Colonic mucosa (tissue), 4 donors: ENCODE results near the gene MDH2. TPM values are rescaled to one million over a fixed set of nuclear protein-coding genes. Genes with fewer than 3 reads are reported as not detected.
"Not testable (repeated sequence)": the region's sequence is repeated elsewhere in the genome, so short reads cannot be mapped to it uniquely, and the experiment has no call there.

Experiments
- DNase-seq: peaks from one replicate; pipeline ENCODE4 v3.0.0-alpha.2; 2020
- H3K27ac ChIP-seq: fragments of 200-600 bp; one replicate; pipeline ENCODE4 v1.8.0; 2021
- H3K27me3 ChIP-seq: fragments of 200-600 bp; one replicate; pipeline ENCODE4 v1.8.0; 2021
- H3K36me3 ChIP-seq: fragments of 200-600 bp; one replicate; pipeline ENCODE4 v1.8.0; 2021
- H3K4me1 ChIP-seq: fragments of 200-600 bp; one replicate; pipeline ENCODE4 v1.8.0; 2021; ENCODE audit warnings: mild to moderate bottlenecking
- H3K4me3 ChIP-seq: fragments of 200-600 bp; one replicate; pipeline ENCODE4 v1.8.0; 2021
- H3K9ac ChIP-seq, 2 donors: one replicate each; pipeline ENCODE4 v1.7.0; 2013; ENCODE audit warnings: control low read depth in 2 of 2, low read depth in 2 of 2, low read length in 2 of 2
- H3K9me3 ChIP-seq: fragments of 200-600 bp; one replicate; pipeline ENCODE4 v1.8.0; 2021
- CTCF ChIP-seq: fragments of 200-600 bp; IDR thresholded peaks from one replicate; pipeline ENCODE4 v1.8.0; 2022; ENCODE audit warnings: antibody characterized with exemption, mild to moderate bottlenecking
- intact Hi-C: fragments of 100-400 bp; cut with DNase I; formaldehyde crosslinking; loops from one replicate; pipeline ENCODE4 v1.14.1; 2022
- total RNA-seq, 2 donors: library from RNA; stranded (reverse); fragmentation: NEBNext Ultra II Directional in 1 of 2; extraction: Animal tissue kit (Norgen Biotek cat#: 25700) in 1 of 2; gene quantifications; one replicate each; pipeline ENCODE4 v1.2.1, GENCODE V29; 2021
- donor health status: healthy.
- donor health status: DM: no; HTN: no; CAD: no.
- donor health status: DM: no; HTN: no; CAD: no.

Gene MDH2
- total RNA-seq, result 100 to 1,000 TPM; 306 to 337 TPM

- Histone ChIP-seq H3K4me3 (peak within 1 kb of the TSS; percentile 98), H3K9ac (peak within 1 kb of the TSS; percentile 91 to 100), H3K9me3 (no peaks in the 10 kb centered on the region), H3K4me1 (no peaks in the 10 kb centered on the region), H3K27ac (peak within 1 kb of the TSS; percentile 93), H3K27me3 (no peaks in the 10 kb centered on the region), H3K36me3 (no peaks in the 10 kb centered on the region)
- intact Hi-C loops, result no loop called here
- DNase-seq, result peak; percentile 96
- TF ChIP-seq CTCF, result no peak
These were observed at the start of gene MDH2, which contains the start of gene STYXL1 for GRCh38 chr7:76047811-76048667. Gene MDH2 (plus strand): TSS chr7:76048106. CDS start chr7:76048161, 55 bp downstream. Gene STYXL1 (minus strand): TSS chr7:76048000. CDS start chr7:76030523, 17,477 bp downstream.

GRCh38 chr7:76000566-76000965 lies 47.3 kb upstream of the MDH2 start:
- Histone ChIP-seq H3K9me3 (no peaks in the 10 kb centered on the region), H3K36me3 (no peaks in the 10 kb centered on the region), H3K4me1 (no peaks in the 10 kb centered on the region), H3K4me3 (no peak overlapping the region), H3K27ac (no peak overlapping the region), H3K9ac (no peak overlapping the region), H3K27me3 (no peaks in the 10 kb centered on the region)
- TF ChIP-seq CTCF, result no peak
- intact Hi-C loops, result no loop called here
- no peak for DNase-seq

GRCh38 chr7:76002139-76002538 lies 45.8 kb upstream of the MDH2 start:
- Histone ChIP-seq H3K36me3 (no peaks in the 10 kb centered on the region), H3K9ac (no peak overlapping the region), H3K27me3 (no peaks in the 10 kb centered on the region), H3K9me3 (no peaks in the 10 kb centered on the region), H3K4me1 (no peaks in the 10 kb centered on the region), H3K4me3 (no peak overlapping the region), H3K27ac (no peak overlapping the region)
- no peak for TF ChIP-seq CTCF
- intact Hi-C loops, result no loop called here
- DNase-seq, result no peak

- Histone ChIP-seq H3K9ac (no peak overlapping the region), H3K4me1 (no peaks in the 10 kb centered on the region), H3K9me3 (no peaks in the 10 kb centered on the region), H3K4me3 (no peak overlapping the region), H3K27me3 (no peaks in the 10 kb centered on the region), H3K27ac (no peak overlapping the region), H3K36me3 (no peaks in the 10 kb centered on the region)
- no peak for TF ChIP-seq CTCF
- intact Hi-C loops, result no loop called here
- DNase-seq, result no peak
These were observed 45.1 kb upstream of the MDH2 start for GRCh38 chr7:76002822-76003221.

- intact Hi-C loops, result no loop called here
- no peak for TF ChIP-seq CTCF
- H3K4me1 ChIP-seq, result no peaks in the 10 kb centered on the region
- H3K27me3 ChIP-seq, result no peaks in the 10 kb centered on the region
- DNase-seq, result no peak
- no peak overlapping the region for H3K9ac ChIP-seq
- no peak overlapping the region for H3K27ac ChIP-seq
- H3K4me3 ChIP-seq, result no peak overlapping the region
- no peaks in the 10 kb centered on the region for H3K36me3 ChIP-seq
- H3K9me3 ChIP-seq, result no peaks in the 10 kb centered on the region
These were observed 44.6 kb upstream of the MDH2 start for GRCh38 chr7:76003351-76003750.

GRCh38 chr7:76005004-76005403 lies 42.9 kb upstream of the MDH2 start:
- DNase-seq, H3K9ac ChIP-seq, H3K27me3 ChIP-seq, intact Hi-C loops, H3K4me3 ChIP-seq, H3K4me1 ChIP-seq, H3K36me3 ChIP-seq, H3K9me3 ChIP-seq, H3K27ac ChIP-seq: not testable (repeated sequence)
